H1 (cell line): Measurements from ENCODE around the gene HABP2.

Source experiments
- CEBPB ChIP-seq: IDR thresholded peaks from 2 replicates; pipeline ENCODE4 v1.6.1; 2012; ENCODE audit warnings: low read depth, low read length
- CTCF ChIP-seq, 3 experiments: IDR thresholded peaks; 1 replicate in 2 of 3; 2 replicates in 1 of 3; pipeline versions ENCODE4 v1.5.1 to v1.6.1; 2011; ENCODE audit warnings: low read length in 3 of 3, mild to moderate bottlenecking in 3 of 3, inconsistent platforms in 2 of 3, low read depth in 1 of 3, moderate library complexity in 1 of 3; ENCODE audit not compliant: insufficient read depth in 1 of 3; ENCODE audit errors: control extremely low read depth in 1 of 3
- JUND ChIP-seq: IDR thresholded peaks from 2 replicates; pipeline ENCODE4 v1.6.1; 2011; ENCODE audit warnings: mild to moderate bottlenecking, improper control_type of control experiment, low read length
- USF2 ChIP-seq: IDR thresholded peaks from 2 replicates; pipeline ENCODE4 v1.6.1; 2011; ENCODE audit warnings: low read length, improper control_type of control experiment

GRCh38 chr10:113592380-113592779, 39.5 kb downstream of the HABP2 start:
- TF ChIP-seq JUND (no peak), CTCF (IDR thresholded peaks at IDR 0.05; ENCODE audit: control extremely low read depth in 1 of 3, insufficient read depth in 1 of 3, low read depth in 1 of 3, low read length in 3 of 3) (no peak), USF2 (no peak), CEBPB (no peak)
